Hepatocyte (in vitro differentiated cells): Measurements from ENCODE around the gene TPM2.

Source experiments
- CTCF ChIP-seq: fragments of 200-600 bp; sonication (generic); IDR thresholded peaks from 2 replicates; pipeline ENCODE4 v1.5.1; 2016; ENCODE audit warnings: antibody characterized with exemption, mild to moderate bottlenecking; ENCODE audit not compliant: poor library complexity
- EZH2 ChIP-seq: fragments of 200-600 bp; sonication (generic); IDR thresholded peaks from 2 replicates; pipeline ENCODE4 v1.6.1; 2016; ENCODE audit warnings: antibody characterized with exemption, mild to moderate bottlenecking, borderline replicate concordance
- EZH2phosphoT487 ChIP-seq: fragments of 200-600 bp; sonication (generic); IDR thresholded peaks from one replicate; pipeline ENCODE4 v1.6.1; 2018; ENCODE audit warnings: antibody characterized with exemption, mild to moderate bottlenecking, low read depth, moderate library complexity; ENCODE audit not compliant: unreplicated experiment, severe bottlenecking

- no peak for TF ChIP-seq CTCF
- no peak for TF ChIP-seq EZH2phosphoT487
- TF ChIP-seq EZH2: no peak
Measured at GRCh38 chr9:35675204-35675603, 14.5 kb downstream of the TPM2 start.
